ENCODE measurements around the gene BCOR. TPM values are rescaled to one million over a fixed set of nuclear protein-coding genes. Genes with fewer than 3 reads are reported as not detected.

BCOR gene
- total and polyA plus RNA-seq, 9 of the 15 experiments (the other 6 are each of a cell fraction or from before 2014, with no cell fraction given), result 27.5 to 113 (median 37.6) TPM

DNA sequence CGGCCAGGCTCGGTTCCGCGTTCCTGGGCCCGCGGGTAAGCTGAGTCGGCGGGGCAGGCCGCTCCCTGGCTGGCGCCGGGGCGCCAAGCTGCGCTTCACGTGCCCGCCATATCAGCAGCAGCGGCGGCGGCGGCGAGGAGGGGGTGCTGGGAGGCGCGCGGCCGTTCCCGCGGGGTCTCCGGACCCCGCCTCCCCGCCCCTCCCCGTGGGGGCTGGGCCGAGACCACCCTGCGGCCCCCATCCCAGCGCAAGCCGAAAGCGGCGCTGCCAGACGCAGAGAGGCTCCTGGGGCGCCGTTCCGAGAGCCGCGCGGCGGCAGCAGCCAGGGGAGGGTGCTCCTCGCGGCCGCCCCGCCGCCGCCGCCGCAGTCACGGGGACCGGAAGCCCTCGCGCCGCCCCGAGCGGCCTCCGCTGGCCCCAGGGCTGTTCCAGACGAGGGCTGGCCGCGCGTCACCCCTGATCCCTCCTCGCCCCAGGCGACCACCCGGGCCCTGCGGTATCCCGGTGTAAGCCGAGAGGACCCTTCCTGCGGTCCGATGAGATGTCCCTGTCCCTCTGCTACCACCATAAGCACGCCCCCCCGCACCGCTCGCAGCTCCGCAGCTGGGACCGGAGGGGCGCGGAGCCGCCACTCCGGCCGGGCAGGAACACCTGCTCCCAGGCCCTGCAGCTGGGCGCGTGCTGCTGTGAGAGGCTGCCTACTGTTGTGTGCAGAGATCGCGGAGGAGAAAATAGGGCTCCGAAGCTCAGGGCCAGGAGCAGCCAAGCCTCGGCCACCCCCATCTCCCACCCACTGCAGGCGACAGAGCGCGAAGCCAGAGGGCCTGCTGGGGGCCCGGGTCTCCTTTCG is 7.5 kb upstream of the BCOR start (continued):
- peak; percentile 42 for TF ChIP-seq KDM5B (IDR thresholded peaks at IDR 0.05; ENCODE audit: insufficient replicate concordance, low read depth, low read length)
- TF ChIP-seq, protein P1, sequence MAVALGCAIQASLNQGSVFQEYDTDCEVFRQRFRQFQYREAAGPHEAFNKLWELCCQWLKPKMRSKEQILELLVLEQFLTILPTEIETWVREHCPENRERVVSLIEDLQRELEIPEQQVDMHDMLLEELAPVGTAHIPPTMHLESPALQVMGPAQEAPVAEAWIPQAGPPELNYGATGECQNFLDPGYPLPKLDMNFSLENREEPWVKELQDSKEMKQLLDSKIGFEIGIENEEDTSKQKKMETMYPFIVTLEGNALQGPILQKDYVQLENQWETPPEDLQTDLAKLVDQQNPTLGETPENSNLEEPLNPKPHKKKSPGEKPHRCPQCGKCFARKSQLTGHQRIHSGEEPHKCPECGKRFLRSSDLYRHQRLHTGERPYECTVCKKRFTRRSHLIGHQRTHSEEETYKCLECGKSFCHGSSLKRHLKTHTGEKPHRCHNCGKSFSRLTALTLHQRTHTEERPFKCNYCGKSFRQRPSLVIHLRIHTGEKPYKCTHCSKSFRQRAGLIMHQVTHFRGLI (CRISPR knock-in tag; IDR thresholded peaks at IDR 0.05), result no peak
- peak; percentile 71 for TF ChIP-seq PRPF4 (IDR thresholded peaks at IDR 0.05; ENCODE audit: insufficient read depth, low read depth, low read length, poor library complexity, severe bottlenecking)
- TF ChIP-seq ETV5 (CRISPR knock-in tag; IDR thresholded peaks at IDR 0.05; ENCODE audit: low read depth), result peak; percentile 45; the same call in 1 of the 2 replicates
- peak in 2 of 3 experiments; percentile 13 to 35 for TF ChIP-seq YY1 (IDR thresholded peaks at IDR 0.05; ENCODE audit: borderline replicate concordance in 1 of 3, control insufficient read depth in 1 of 3, extremely low read depth in 1 of 3, insufficient read depth in 3 of 3, insufficient read length in 1 of 3, insufficient replicate concordance in 2 of 3, low read depth in 1 of 3, low read length in 2 of 3)
- TF ChIP-seq ZFX (CRISPR knock-in tag; IDR thresholded peaks at IDR 0.05), result peak; percentile 72
- TF ChIP-seq, protein P2, sequence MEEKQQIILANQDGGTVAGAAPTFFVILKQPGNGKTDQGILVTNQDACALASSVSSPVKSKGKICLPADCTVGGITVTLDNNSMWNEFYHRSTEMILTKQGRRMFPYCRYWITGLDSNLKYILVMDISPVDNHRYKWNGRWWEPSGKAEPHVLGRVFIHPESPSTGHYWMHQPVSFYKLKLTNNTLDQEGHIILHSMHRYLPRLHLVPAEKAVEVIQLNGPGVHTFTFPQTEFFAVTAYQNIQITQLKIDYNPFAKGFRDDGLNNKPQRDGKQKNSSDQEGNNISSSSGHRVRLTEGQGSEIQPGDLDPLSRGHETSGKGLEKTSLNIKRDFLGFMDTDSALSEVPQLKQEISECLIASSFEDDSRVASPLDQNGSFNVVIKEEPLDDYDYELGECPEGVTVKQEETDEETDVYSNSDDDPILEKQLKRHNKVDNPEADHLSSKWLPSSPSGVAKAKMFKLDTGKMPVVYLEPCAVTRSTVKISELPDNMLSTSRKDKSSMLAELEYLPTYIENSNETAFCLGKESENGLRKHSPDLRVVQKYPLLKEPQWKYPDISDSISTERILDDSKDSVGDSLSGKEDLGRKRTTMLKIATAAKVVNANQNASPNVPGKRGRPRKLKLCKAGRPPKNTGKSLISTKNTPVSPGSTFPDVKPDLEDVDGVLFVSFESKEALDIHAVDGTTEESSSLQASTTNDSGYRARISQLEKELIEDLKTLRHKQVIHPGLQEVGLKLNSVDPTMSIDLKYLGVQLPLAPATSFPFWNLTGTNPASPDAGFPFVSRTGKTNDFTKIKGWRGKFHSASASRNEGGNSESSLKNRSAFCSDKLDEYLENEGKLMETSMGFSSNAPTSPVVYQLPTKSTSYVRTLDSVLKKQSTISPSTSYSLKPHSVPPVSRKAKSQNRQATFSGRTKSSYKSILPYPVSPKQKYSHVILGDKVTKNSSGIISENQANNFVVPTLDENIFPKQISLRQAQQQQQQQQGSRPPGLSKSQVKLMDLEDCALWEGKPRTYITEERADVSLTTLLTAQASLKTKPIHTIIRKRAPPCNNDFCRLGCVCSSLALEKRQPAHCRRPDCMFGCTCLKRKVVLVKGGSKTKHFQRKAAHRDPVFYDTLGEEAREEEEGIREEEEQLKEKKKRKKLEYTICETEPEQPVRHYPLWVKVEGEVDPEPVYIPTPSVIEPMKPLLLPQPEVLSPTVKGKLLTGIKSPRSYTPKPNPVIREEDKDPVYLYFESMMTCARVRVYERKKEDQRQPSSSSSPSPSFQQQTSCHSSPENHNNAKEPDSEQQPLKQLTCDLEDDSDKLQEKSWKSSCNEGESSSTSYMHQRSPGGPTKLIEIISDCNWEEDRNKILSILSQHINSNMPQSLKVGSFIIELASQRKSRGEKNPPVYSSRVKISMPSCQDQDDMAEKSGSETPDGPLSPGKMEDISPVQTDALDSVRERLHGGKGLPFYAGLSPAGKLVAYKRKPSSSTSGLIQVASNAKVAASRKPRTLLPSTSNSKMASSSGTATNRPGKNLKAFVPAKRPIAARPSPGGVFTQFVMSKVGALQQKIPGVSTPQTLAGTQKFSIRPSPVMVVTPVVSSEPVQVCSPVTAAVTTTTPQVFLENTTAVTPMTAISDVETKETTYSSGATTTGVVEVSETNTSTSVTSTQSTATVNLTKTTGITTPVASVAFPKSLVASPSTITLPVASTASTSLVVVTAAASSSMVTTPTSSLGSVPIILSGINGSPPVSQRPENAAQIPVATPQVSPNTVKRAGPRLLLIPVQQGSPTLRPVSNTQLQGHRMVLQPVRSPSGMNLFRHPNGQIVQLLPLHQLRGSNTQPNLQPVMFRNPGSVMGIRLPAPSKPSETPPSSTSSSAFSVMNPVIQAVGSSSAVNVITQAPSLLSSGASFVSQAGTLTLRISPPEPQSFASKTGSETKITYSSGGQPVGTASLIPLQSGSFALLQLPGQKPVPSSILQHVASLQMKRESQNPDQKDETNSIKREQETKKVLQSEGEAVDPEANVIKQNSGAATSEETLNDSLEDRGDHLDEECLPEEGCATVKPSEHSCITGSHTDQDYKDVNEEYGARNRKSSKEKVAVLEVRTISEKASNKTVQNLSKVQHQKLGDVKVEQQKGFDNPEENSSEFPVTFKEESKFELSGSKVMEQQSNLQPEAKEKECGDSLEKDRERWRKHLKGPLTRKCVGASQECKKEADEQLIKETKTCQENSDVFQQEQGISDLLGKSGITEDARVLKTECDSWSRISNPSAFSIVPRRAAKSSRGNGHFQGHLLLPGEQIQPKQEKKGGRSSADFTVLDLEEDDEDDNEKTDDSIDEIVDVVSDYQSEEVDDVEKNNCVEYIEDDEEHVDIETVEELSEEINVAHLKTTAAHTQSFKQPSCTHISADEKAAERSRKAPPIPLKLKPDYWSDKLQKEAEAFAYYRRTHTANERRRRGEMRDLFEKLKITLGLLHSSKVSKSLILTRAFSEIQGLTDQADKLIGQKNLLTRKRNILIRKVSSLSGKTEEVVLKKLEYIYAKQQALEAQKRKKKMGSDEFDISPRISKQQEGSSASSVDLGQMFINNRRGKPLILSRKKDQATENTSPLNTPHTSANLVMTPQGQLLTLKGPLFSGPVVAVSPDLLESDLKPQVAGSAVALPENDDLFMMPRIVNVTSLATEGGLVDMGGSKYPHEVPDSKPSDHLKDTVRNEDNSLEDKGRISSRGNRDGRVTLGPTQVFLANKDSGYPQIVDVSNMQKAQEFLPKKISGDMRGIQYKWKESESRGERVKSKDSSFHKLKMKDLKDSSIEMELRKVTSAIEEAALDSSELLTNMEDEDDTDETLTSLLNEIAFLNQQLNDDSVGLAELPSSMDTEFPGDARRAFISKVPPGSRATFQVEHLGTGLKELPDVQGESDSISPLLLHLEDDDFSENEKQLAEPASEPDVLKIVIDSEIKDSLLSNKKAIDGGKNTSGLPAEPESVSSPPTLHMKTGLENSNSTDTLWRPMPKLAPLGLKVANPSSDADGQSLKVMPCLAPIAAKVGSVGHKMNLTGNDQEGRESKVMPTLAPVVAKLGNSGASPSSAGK (IDR thresholded peaks at IDR 0.05), result peak; percentile 69
- no peak for TF ChIP-seq SRSF3 (IDR thresholded peaks at IDR 0.05; ENCODE audit: insufficient read depth, low read length)
- TF ChIP-seq TBP (optimal IDR thresholded peaks at IDR 0.05; ENCODE audit: low read depth, low read length), result no peak
- TF ChIP-seq TOE1 (IDR thresholded peaks at IDR 0.05; ENCODE audit: borderline replicate concordance), result 0 out of 2 replicates have a peak, but pooled peaks have one; percentile 21
- TF ChIP-seq TOE1 (CRISPR knock-in tag; IDR thresholded peaks at IDR 0.05; ENCODE audit: borderline replicate concordance, low read depth), result no peak
